Endothelial cell of umbilical vein (primary cell): ENCODE data around the gene OR10V1. TPM values are rescaled to one million over a fixed set of nuclear protein-coding genes. Genes with fewer than 3 reads are reported as not detected.

Experiments used
- BruUV-seq: library from RNA; stranded (reverse); fragments of 400-500 nt; replicated peaks from 2 replicates; lab custom pipeline; 2021; lab: Mats Ljungman, UMichigan
- CTCF ChIA-PET: fragments of 300-600, 350-600 bp; sonication (Branson Sonifier 250); formaldehyde crosslinking; loops from one replicate; lab custom pipeline; 2021; ENCODE audit warnings: antibody characterized with exemption, inconsistent platforms; lab: Charles Lee
- POLR2A ChIA-PET: fragments of 300-600, 350-600 bp; sonication (Branson Sonifier 250); formaldehyde crosslinking; loops from one replicate; lab custom pipeline; 2021; ENCODE audit warnings: antibody characterized with exemption, inconsistent platforms; lab: Charles Lee
- DNase-seq: peaks from one replicate; pipeline ENCODE4 v3.0.0-alpha.2; 2011; ENCODE audit warnings: low read depth, low spot score
- FAIRE-seq: peaks from 2 replicates; lab custom pipeline; 2011; peaks lifted over from hg19 to GRCh38; lab: Jason Lieb, UNC
- H2AFZ ChIP-seq: 2 replicates; pipeline ENCODE4 v1.6.0; 2012; ENCODE audit warnings: low read depth, low read length, control low read depth, inconsistent platforms
- H3K27ac ChIP-seq: 2 replicates; pipeline ENCODE4 v1.5.1; 2011; ENCODE audit warnings: low read depth, mild to moderate bottlenecking, control low read depth, low read length, moderate library complexity; ENCODE audit not compliant: insufficient read depth
- H3K27me3 ChIP-seq, 2 experiments: 2 replicates each; pipeline versions ENCODE4 v1.6.0 to v1.6.1; 2011; ENCODE audit warnings: low read length in 2 of 2, mixed read lengths in 1 of 2; ENCODE audit not compliant: control insufficient read depth in 2 of 2, insufficient read depth in 2 of 2
- H3K36me3 ChIP-seq, 2 experiments: 2 replicates in 1 of 2; 3 replicates in 1 of 2; pipeline ENCODE4 v1.5.1; 2011; ENCODE audit warnings: low read length in 2 of 2, mild to moderate bottlenecking in 1 of 2, moderate library complexity in 1 of 2; ENCODE audit not compliant: control insufficient read depth in 2 of 2, insufficient read depth in 2 of 2; ENCODE audit errors: extremely low read depth in 1 of 2
- H3K4me1 ChIP-seq: 3 replicates; pipeline ENCODE4 v1.5.1; 2011; ENCODE audit warnings: mild to moderate bottlenecking, low read length; ENCODE audit not compliant: control insufficient read depth, insufficient read depth; ENCODE audit errors: extremely low read depth
- H3K4me2 ChIP-seq: 2 replicates; pipeline ENCODE4 v1.6.1; 2011; ENCODE audit warnings: low read length, control low read depth, mixed read lengths; ENCODE audit not compliant: insufficient read depth
- H3K4me3 ChIP-seq, 3 experiments: fragments of 200-600 bp in 1 of 3; sonication (generic), shearing (Covaris generic) in 1 of 3; replicated peaks in 1 of 3; 2 replicates each; pipeline ENCODE4 v1.5.1; 2011 to 2016; ENCODE audit warnings: control low read depth in 3 of 3, low read length in 3 of 3, mild to moderate bottlenecking in 2 of 3, inconsistent platforms in 1 of 3, low read depth in 1 of 3, moderate library complexity in 1 of 3; ENCODE audit not compliant: insufficient read depth in 1 of 3
- H3K79me2 ChIP-seq: 2 replicates; pipeline ENCODE4 v1.6.0; 2012; ENCODE audit warnings: low read length, inconsistent platforms; ENCODE audit not compliant: control insufficient read depth, insufficient read depth
- H3K9ac ChIP-seq: replicated peaks from 2 replicates; pipeline ENCODE3; 2011; ENCODE audit warnings: low read length, control low read depth; ENCODE audit not compliant: insufficient read depth; ENCODE audit errors: extremely low read depth
- H3K9me1 ChIP-seq: replicated peaks from 3 replicates; pipeline ENCODE4 v1.6.0; 2011; ENCODE audit warnings: mild to moderate bottlenecking, low read length; ENCODE audit not compliant: control insufficient read depth, insufficient read depth; ENCODE audit errors: extremely low read depth
- H3K9me3 ChIP-seq: replicated peaks from 2 replicates; pipeline ENCODE4 v1.5.1; 2012; ENCODE audit warnings: low read length, inconsistent platforms; ENCODE audit not compliant: control insufficient read depth, insufficient read depth
- H4K20me1 ChIP-seq: replicated peaks from 2 replicates; pipeline ENCODE3; 2011; ENCODE audit warnings: mild to moderate bottlenecking, low read length; ENCODE audit not compliant: control insufficient read depth, insufficient read depth; ENCODE audit errors: extremely low read depth
- EZH2 ChIP-seq: IDR thresholded peaks from 2 replicates; pipeline ENCODE4 v1.6.1; 2012; ENCODE audit warnings: borderline replicate concordance, low read depth, mild to moderate bottlenecking, moderate library complexity, low read length, inconsistent platforms; ENCODE audit not compliant: severe bottlenecking
- FOS ChIP-seq: IDR thresholded peaks from 2 replicates; pipeline ENCODE4 v1.6.1; 2011; ENCODE audit warnings: mild to moderate bottlenecking, low read length, moderate library complexity, borderline replicate concordance; ENCODE audit not compliant: insufficient read depth
- GATA2 ChIP-seq: IDR thresholded peaks from 2 replicates; pipeline ENCODE4 v1.7.0; 2011; ENCODE audit warnings: low read depth, mild to moderate bottlenecking, moderate library complexity, mixed read lengths, low read length; ENCODE audit not compliant: insufficient read length, insufficient read depth
- JUN ChIP-seq: IDR thresholded peaks from 2 replicates; pipeline ENCODE4 v1.6.1; 2011; ENCODE audit warnings: borderline replicate concordance, low read depth; ENCODE audit not compliant: insufficient read length, insufficient read depth
- MAX ChIP-seq: IDR thresholded peaks from 2 replicates; pipeline ENCODE4 v1.6.1; 2011; ENCODE audit not compliant: insufficient read depth, insufficient read length
- MYC ChIP-seq: IDR thresholded peaks from one replicate; pipeline ENCODE4 v1.6.1; 2011; ENCODE audit warnings: mild to moderate bottlenecking, low read depth, low read length
- POLR2A ChIP-seq: IDR thresholded peaks from 2 replicates; pipeline ENCODE4 v1.6.1; 2012; ENCODE audit warnings: low read depth, mild to moderate bottlenecking, control low read depth, low read length
- POLR2AphosphoS5 ChIP-seq: IDR thresholded peaks from 2 replicates; pipeline ENCODE4 v1.6.1; 2012; ENCODE audit warnings: low read depth, mild to moderate bottlenecking, control low read depth, low read length, moderate library complexity; ENCODE audit not compliant: insufficient read depth
- dilution Hi-C: fragments of 300-500 bp; cut with MboI; formaldehyde crosslinking; loops from one replicate; pipeline ENCODE4 v1.15.0; 2019; ENCODE audit warnings: low sequenced_read_pairs; ENCODE audit not compliant: extremely low pct_ligation_motif_present
- intact Hi-C: fragments of 100-400 bp; cut with micrococcal nuclease; formaldehyde crosslinking; loops from one replicate; pipeline ENCODE4 v1.10.0; 2022
- polyA plus RNA-seq, 4 experiments: library from polyadenylated mRNA; depleted of rRNA in 3 of 4; stranded (reverse) in 3 of 4; unstranded in 1 of 4; fragments of >200 nt; gene quantifications; 2 replicates each; pipeline versions ENCODE4 v1.2.1 to v1.2.3, GENCODE V29; 2011 to 2012; ENCODE audit warnings: missing spikeins in 1 of 4
- total RNA-seq: library from RNA; stranded (reverse); gene quantifications from 2 replicates; pipeline ENCODE4 v1.2.3, GENCODE V29; 2021
- TF ChIP-seq, protein P1 (sequence below), 2 donors: IDR thresholded peaks; 1 replicate in 1 of 2; 2 replicates in 1 of 2; pipeline ENCODE4 v1.5.1; 2011; ENCODE audit warnings: low read length in 2 of 2, mild to moderate bottlenecking in 2 of 2, moderate library complexity in 2 of 2, control low read depth in 1 of 2, inconsistent platforms in 1 of 2, low read depth in 1 of 2; ENCODE audit not compliant: insufficient read depth in 1 of 2; ENCODE audit errors: extremely low read depth in 1 of 2

Gene OR10V1
- total and polyA plus RNA-seq, 2 donors (not counting 3 experiments of a cell fraction or from before 2014, with no cell fraction given), result not detected

DNA sequence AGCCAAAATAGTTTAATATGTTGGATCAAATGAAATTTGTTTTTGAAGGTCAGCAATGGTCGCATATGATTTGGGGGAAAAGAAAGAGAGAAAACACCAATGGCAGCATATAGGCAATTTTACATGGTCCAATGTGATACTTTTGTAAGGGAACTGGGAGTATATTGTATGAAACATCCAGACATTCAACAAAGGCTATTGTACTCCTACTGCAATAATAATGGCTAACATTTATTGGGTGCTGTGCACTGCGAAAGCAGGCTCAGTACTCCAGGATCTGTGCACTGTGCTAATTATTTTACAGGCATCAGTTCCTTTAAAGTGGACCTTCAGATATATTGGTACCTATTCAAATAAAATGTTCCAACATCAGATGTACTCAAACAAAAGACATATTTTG lies 5.9 kb upstream of the OR10V1 start:
- no peaks in the 10 kb centered on the region for H4K20me1 ChIP-seq
- ChIA-PET CTCF (no interaction called here), POLR2A (no interaction called here)
- no peaks in the 10 kb centered on the region for H3K4me1 ChIP-seq
- H3K4me2 ChIP-seq, result no peak overlapping the region
- no peak overlapping the region for H2AFZ ChIP-seq
- H3K79me2 ChIP-seq, result no peaks in the 10 kb centered on the region
- dilution Hi-C loops, result no loop called here
- no peak overlapping the region for H3K9ac ChIP-seq
- no TSS peak for BruUV-seq
- H3K4me3 ChIP-seq, result no peak overlapping the region
- DNase-seq, result no peak
- H3K27ac ChIP-seq, result no peak overlapping the region
- no peaks in the 10 kb centered on the region for H3K9me3 ChIP-seq
- TF ChIP-seq MYC, result no peak
- no peak for TF ChIP-seq EZH2
- TF ChIP-seq FOS, result no peak
- TF ChIP-seq GATA2, result no peak
- TF ChIP-seq, protein P1, sequence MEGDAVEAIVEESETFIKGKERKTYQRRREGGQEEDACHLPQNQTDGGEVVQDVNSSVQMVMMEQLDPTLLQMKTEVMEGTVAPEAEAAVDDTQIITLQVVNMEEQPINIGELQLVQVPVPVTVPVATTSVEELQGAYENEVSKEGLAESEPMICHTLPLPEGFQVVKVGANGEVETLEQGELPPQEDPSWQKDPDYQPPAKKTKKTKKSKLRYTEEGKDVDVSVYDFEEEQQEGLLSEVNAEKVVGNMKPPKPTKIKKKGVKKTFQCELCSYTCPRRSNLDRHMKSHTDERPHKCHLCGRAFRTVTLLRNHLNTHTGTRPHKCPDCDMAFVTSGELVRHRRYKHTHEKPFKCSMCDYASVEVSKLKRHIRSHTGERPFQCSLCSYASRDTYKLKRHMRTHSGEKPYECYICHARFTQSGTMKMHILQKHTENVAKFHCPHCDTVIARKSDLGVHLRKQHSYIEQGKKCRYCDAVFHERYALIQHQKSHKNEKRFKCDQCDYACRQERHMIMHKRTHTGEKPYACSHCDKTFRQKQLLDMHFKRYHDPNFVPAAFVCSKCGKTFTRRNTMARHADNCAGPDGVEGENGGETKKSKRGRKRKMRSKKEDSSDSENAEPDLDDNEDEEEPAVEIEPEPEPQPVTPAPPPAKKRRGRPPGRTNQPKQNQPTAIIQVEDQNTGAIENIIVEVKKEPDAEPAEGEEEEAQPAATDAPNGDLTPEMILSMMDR (IDR thresholded peaks at IDR 0.05; ENCODE audit: extremely low read depth in 1 of 2, insufficient read depth in 1 of 2, low read depth in 1 of 2, low read length in 2 of 2), result no peak
- TF ChIP-seq JUN, result no peak
- no peak for TF ChIP-seq POLR2A
- no peak for TF ChIP-seq MAX
- no peak for TF ChIP-seq POLR2AphosphoS5
- no peaks in the 10 kb centered on the region for H3K36me3 ChIP-seq
- no peaks in the 10 kb centered on the region for H3K9me1 ChIP-seq
- no peak for FAIRE-seq
- peaks cover 2 to 3% of the 10 kb centered on the region in 2 experiments for H3K27me3 ChIP-seq
- intact Hi-C loops, result no loop called here
